ENCODE measurements around the gene ITIH1.

Gene ITIH1

GRCh38 chr3:52756141-52756540, 21.3 kb upstream of the ITIH1 start:
- H3K27me3 Mint-ChIP-seq (ENCODE audit: low read depth) = no peaks in the 10 kb centered on the region
- H3K4me1 Mint-ChIP-seq = no peaks in the 10 kb centered on the region
- H3K9me3 Mint-ChIP-seq = no peaks in the 10 kb centered on the region
- H3K4me3 Mint-ChIP-seq = no peak overlapping the region
- no peak for TF ChIP-seq CTCF (IDR thresholded peaks at IDR 0.05; ENCODE audit: unreplicated experiment in 3 of 3)
- H3K36me3 Mint-ChIP-seq (ENCODE audit: low read depth) = peaks cover 85% of the 10 kb centered on the region
- H3K27ac Mint-ChIP-seq = no peak overlapping the region

DNA sequence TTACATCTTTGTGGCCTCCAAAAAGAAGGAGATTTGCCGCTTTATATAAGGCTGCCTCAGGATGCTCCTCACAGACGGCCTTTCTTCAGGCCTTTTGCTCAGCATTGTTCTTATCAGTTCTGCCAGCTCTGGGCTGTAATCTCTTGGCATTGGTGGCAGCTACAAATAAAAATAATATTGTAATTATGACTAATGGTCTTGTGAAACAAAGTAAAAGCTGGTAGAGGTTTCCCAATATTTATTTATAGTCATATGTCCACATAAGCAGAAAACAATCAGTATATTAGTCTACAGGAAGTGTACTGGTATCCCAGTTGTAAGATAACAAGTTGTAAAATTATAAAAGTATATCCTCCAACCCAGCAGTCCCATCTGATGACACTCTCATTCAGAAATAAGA, 13.9 kb upstream of the ITIH1 start:
- Mint-ChIP-seq H3K27ac (no peak overlapping the region), H3K4me3 (no peak overlapping the region), H3K36me3 (ENCODE audit: low read depth) (peaks cover 73% of the 10 kb centered on the region), H3K9me3 (no peaks in the 10 kb centered on the region), H3K4me1 (no peaks in the 10 kb centered on the region), H3K27me3 (ENCODE audit: low read depth) (no peaks in the 10 kb centered on the region)
- TF ChIP-seq CTCF (IDR thresholded peaks at IDR 0.05; ENCODE audit: unreplicated experiment in 3 of 3) = no peak

DNA sequence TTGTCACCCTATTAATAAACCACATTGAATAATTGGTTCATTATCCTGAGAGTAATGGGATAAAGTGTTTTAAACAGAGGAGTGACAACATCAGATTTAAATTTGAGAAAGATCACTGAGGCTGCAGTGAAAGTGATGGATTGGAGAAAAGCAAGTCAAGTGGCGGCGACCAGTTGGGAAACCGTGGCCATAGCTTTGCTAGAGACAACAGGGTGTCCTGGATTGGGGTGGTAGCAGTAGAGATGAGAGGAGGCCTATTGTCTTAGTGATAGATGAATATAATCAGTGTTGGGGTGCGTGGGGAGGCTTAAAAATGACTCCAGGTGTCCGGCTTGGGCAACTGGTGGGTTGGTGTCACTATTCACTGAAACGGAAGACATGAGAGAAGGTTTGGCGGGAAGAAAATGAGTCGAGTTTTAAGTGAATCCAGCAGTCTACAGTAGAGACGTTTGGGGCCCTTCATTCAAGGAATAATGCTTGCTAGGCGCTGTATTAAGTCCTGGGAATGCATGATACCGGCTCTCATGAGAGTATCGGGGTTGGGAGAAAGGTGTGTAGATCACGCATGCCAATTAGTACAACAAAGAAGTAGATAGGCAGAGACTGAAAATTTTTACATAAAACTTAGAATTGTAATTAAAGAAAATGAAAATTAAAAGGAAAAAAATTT, 7.5 kb upstream of the ITIH1 start:
- Mint-ChIP-seq H3K27ac (peak overlapping the region; percentile 61 to 72 (median 68)), H3K4me1 (peaks cover 9% of the 10 kb centered on the region), H3K4me3 (peak overlapping the region; percentile 86 to 99 (median 93)), H3K9me3 (no peaks in the 10 kb centered on the region), H3K27me3 (ENCODE audit: low read depth) (no peaks in the 10 kb centered on the region), H3K36me3 (ENCODE audit: low read depth) (peaks cover 18% of the 10 kb centered on the region)
- TF ChIP-seq CTCF (IDR thresholded peaks at IDR 0.05; ENCODE audit: unreplicated experiment in 3 of 3) = no peak

- peaks cover 9% of the 10 kb centered on the region for H3K4me1 Mint-ChIP-seq
- peak within 1 kb of the TSS; percentile 86 to 98 (median 97) for H3K27ac Mint-ChIP-seq
- no peaks in the 10 kb centered on the region for H3K9me3 Mint-ChIP-seq
- TF ChIP-seq CTCF (IDR thresholded peaks at IDR 0.05; ENCODE audit: unreplicated experiment in 3 of 3) = no peak
- H3K27me3 Mint-ChIP-seq (ENCODE audit: low read depth) = no peaks in the 10 kb centered on the region
- H3K36me3 Mint-ChIP-seq (ENCODE audit: low read depth) = peaks cover 12% of the 10 kb centered on the region
- H3K4me3 Mint-ChIP-seq = peak within 1 kb of the TSS; percentile 86 to 99 (median 93)
These were observed 6.7 kb upstream of the ITIH1 start, which contains the start of gene NEK4 for GRCh38 chr3:52770496-52771333. TSS of gene NEK4 (minus strand) at chr3:52770940. CDS start at chr3:52770746, 194 bp downstream.

DNA sequence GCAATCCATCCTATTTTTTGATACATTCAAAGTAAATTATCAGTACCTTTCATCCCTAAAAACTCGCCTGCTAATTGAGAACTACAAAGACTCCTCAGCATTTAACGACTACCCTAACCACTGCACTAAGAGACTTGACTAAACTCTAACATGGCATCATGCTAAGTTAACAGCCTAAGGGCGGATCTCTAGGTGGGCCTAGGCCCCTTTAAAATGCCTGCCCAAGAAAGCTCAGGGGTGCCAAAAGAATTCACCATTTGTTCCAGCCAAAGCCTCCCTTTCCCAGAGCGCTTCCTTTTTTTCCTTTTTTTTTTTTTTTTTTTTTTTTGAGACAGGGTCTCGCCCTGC, 6.1 kb upstream of the ITIH1 start:
- peaks cover 9% of the 10 kb centered on the region for H3K4me1 Mint-ChIP-seq
- TF ChIP-seq CTCF (IDR thresholded peaks at IDR 0.05; ENCODE audit: unreplicated experiment in 3 of 3) = no peak
- peaks cover 8% of the 10 kb centered on the region for H3K36me3 Mint-ChIP-seq (ENCODE audit: low read depth)
- H3K27me3 Mint-ChIP-seq (ENCODE audit: low read depth) = no peaks in the 10 kb centered on the region
- H3K9me3 Mint-ChIP-seq = no peaks in the 10 kb centered on the region
- H3K27ac Mint-ChIP-seq = peak overlapping the region; percentile 86 to 98 (median 97)
- H3K4me3 Mint-ChIP-seq = peak overlapping the region; percentile 86 to 99 (median 93)

All from nephron (organoid).